Spleen (tissue), 7 donors: ENCODE data around the gene SLC25A1.

Source experiments
- CTCF ChIP-seq, 11 experiments: fragments of 200-600 bp in 7 of 11; fragments of 450-650 bp in 4 of 11; sonication (generic) in 4 of 11; IDR thresholded peaks in 8 of 11; conservative IDR thresholded peaks in 3 of 11; 1 replicate in 7 of 11; 2 replicates in 4 of 11; pipeline versions ENCODE4 v1.4.0 to v1.8.0; 2016 to 2021; ENCODE audit warnings: antibody characterized with exemption in 11 of 11, inconsistent platforms in 4 of 11, mild to moderate bottlenecking in 1 of 11
- POLR2A ChIP-seq, 3 donors: fragments of 450-650 bp; IDR thresholded peaks; one replicate each; pipeline ENCODE4 v1.5.1; 2017; ENCODE audit warnings: antibody characterized with exemption in 3 of 3, mild to moderate bottlenecking in 1 of 3
- POLR2AphosphoS5 ChIP-seq, 3 donors: sonication (generic); formaldehyde crosslinking; IDR thresholded peaks; one replicate each; pipeline ENCODE4 v1.5.1; 2017; ENCODE audit warnings: antibody characterized with exemption in 3 of 3
- donor health status: DM: no; HTN: no; CAD: no; lungs with moderate emphysema.
- donor health status: DM: no; HTN: no; CAD: no.
- donor health status: DM: no; HTN: no; CAD: no.

GRCh38 chr22:19177164-19178064 is 1.1 kb downstream of the SLC25A1 start:
- TF ChIP-seq CTCF (IDR thresholded peaks at IDR 0.05 in 8 of 11, conservative IDR thresholded peaks at IDR 0.05 in 3 of 11) (no peak), POLR2A (IDR thresholded peaks at IDR 0.05) (no peak), POLR2AphosphoS5 (IDR thresholded peaks at IDR 0.05) (peak in 1 of 3 donors; percentile 47)
